Measurements from ENCODE around the gene MCM7. TPM values are rescaled to one million over a fixed set of nuclear protein-coding genes. Genes with fewer than 3 reads are reported as not detected.
"Not testable (repeated sequence)": the region's sequence is repeated elsewhere in the genome, so short reads cannot be mapped to it uniquely, and the experiment has no call there.

Gene MCM7
- total and polyA plus RNA-seq, 5 experiments from 2014 or later: 28.7 to 161 (median 46.6) TPM

- H3K36me3 Mint-ChIP-seq: no peaks in the 10 kb centered on the region
- POLR2A ChIA-PET: interaction anchor here (0.6 to 15.9 kb wide), 9 partner anchors 11 to 298 kb away, joined by 3 to 252 read pairs (median 5); partner anchors contain the start of genes AP4M1, CNPY4, GPC2 and MCM7
- peak overlapping the region in 2 of 10 donors; percentile 4 to 22 for H3K27ac Mint-ChIP-seq
- peak overlapping the region in 4 of 10 donors; percentile 8 to 31 (median 17) for H3K4me3 Mint-ChIP-seq
- no peak for ATAC-seq
- H3K9me3 Mint-ChIP-seq: no peaks in the 10 kb centered on the region
- H3K27me3 Mint-ChIP-seq: no peaks in the 10 kb centered on the region
- H3K4me1 Mint-ChIP-seq: peaks cover 14 to 35% (median 34%) of the 10 kb centered on the region in 4 donors
- DNase-seq: peak; percentile 70 to 89 (median 82)
These were observed 29.6 kb upstream of the MCM7 start for GRCh38 chr7:100130608-100131453.

- H3K4me1 Mint-ChIP-seq: peaks cover 14 to 41% (median 39%) of the 10 kb centered on the region in 4 donors
- DNase-seq, H3K36me3 Mint-ChIP-seq, H3K27ac Mint-ChIP-seq, H3K27me3 Mint-ChIP-seq, H3K9me3 Mint-ChIP-seq, H3K4me3 Mint-ChIP-seq, ATAC-seq: not testable (repeated sequence)
- POLR2A ChIA-PET: interaction anchor here (0.6 to 15.9 kb wide), 8 partner anchors 10 to 136 kb away, joined by 3 to 252 read pairs (median 7); partner anchors contain the start of genes AP4M1, CNPY4, GPC2 and LAMTOR4
These were observed 29.0 kb upstream of the MCM7 start for GRCh38 chr7:100130220-100130607.

GRCh38 chr7:100128637-100128963, 27.4 kb upstream of the MCM7 start:
- H3K27ac Mint-ChIP-seq: peak overlapping the region in 7 of 10 donors; percentile 7 to 88 (median 82)
- DNase-seq (no peak), ATAC-seq (no peak)
- peaks cover 19 to 53% (median 50%) of the 10 kb centered on the region in 4 donors for H3K4me1 Mint-ChIP-seq
- no peaks in the 10 kb centered on the region for H3K36me3 Mint-ChIP-seq
- POLR2A ChIA-PET: interaction anchor here (0.6 to 15.9 kb wide), 14 partner anchors 8 to 302 kb away, joined by 3 to 252 read pairs (median 3); partner anchors contain the start of genes AP4M1, COPS6, GPC2 and LAMTOR4
- no peaks in the 10 kb centered on the region for H3K27me3 Mint-ChIP-seq
- H3K4me3 Mint-ChIP-seq: peak overlapping the region; percentile 73 to 99 (median 83)
- H3K9me3 Mint-ChIP-seq: no peaks in the 10 kb centered on the region

- peak; percentile 9 to 11 for ATAC-seq
- DNase-seq: peak in 4 of 10 donors; percentile 11 to 38 (median 32)
- peaks cover 0 to 2% (median 0%) of the 10 kb centered on the region in 3 donors for H3K36me3 Mint-ChIP-seq
- no peaks in the 10 kb centered on the region for H3K27me3 Mint-ChIP-seq
- H3K9me3 Mint-ChIP-seq: no peaks in the 10 kb centered on the region
- peak overlapping the region in 9 of 10 donors; percentile 50 to 90 (median 85) for H3K27ac Mint-ChIP-seq
- H3K4me1 Mint-ChIP-seq: peaks cover 19 to 52% (median 50%) of the 10 kb centered on the region in 4 donors
- POLR2A ChIA-PET: interaction anchor here (0.6 to 15.9 kb wide), 14 partner anchors 8 to 302 kb away, joined by 3 to 252 read pairs (median 4); partner anchors contain the start of genes AP4M1, COPS6, GPC2 and LAMTOR4
- H3K4me3 Mint-ChIP-seq: peak overlapping the region; percentile 73 to 99 (median 83)
These were observed 26.9 kb upstream of the MCM7 start for GRCh38 chr7:100127866-100128636.

GRCh38 chr7:100126931-100127865, 26.0 kb upstream of the MCM7 start, which contains the start of gene MBLAC1:
TSS of gene MBLAC1 (plus strand) at chr7:100126967. CDS start at chr7:100127396, 429 bp downstream.
- no peaks in the 10 kb centered on the region for H3K9me3 Mint-ChIP-seq
- ATAC-seq (peak; percentile 75 to 77), DNase-seq (peak; percentile 84 to 98 (median 91))
- peaks cover 0 to 5% (median 0%) of the 10 kb centered on the region in 3 donors for H3K36me3 Mint-ChIP-seq
- H3K27me3 Mint-ChIP-seq: no peaks in the 10 kb centered on the region
- H3K4me1 Mint-ChIP-seq: peaks cover 14 to 49% (median 45%) of the 10 kb centered on the region in 4 donors
- POLR2A ChIA-PET: interaction anchor here (0.6 to 15.9 kb wide), 31 partner anchors 7 to 310 kb away, joined by 3 to 252 read pairs (median 5); partner anchors contain the start of genes AP4M1, COPS6, GAL3ST4 and GPC2
- H3K4me3 Mint-ChIP-seq: peak within 1 kb of the TSS; percentile 97 to 100 (median 99)
- H3K27ac Mint-ChIP-seq: peak within 1 kb of the TSS; percentile 99 to 100 (median 100)

- Mint-ChIP-seq H3K4me3 (peak overlapping the region; percentile 97 to 100 (median 99)), H3K4me1 (peaks cover 13 to 50% (median 44%) of the 10 kb centered on the region in 4 donors), H3K9me3 (no peaks in the 10 kb centered on the region), H3K36me3 (peaks cover 0 to 5% (median 0%) of the 10 kb centered on the region in 3 donors), H3K27me3 (no peaks in the 10 kb centered on the region), H3K27ac (peak overlapping the region; percentile 99 to 100 (median 100))
- peak in 1 of 2 donors; percentile 1 for ATAC-seq
- POLR2A ChIA-PET: interaction anchor here (0.6 to 15.9 kb wide), 29 partner anchors 8 to 311 kb away, joined by 3 to 252 read pairs (median 4); partner anchors contain the start of genes AP4M1, COPS6, GAL3ST4 and GPC2
- peak in 1 of 10 donors; percentile 6 for DNase-seq
These were observed 25.2 kb upstream of the MCM7 start for GRCh38 chr7:100126239-100126930.

- no peak for ATAC-seq
- POLR2A ChIA-PET: interaction anchor here (0.6 to 15.9 kb wide), 12 partner anchors 10 to 304 kb away, joined by 3 to 252 read pairs (median 4); partner anchors contain the start of genes AP4M1, COPS6, LAMTOR4 and MCM7
- Mint-ChIP-seq H3K27me3 (no peaks in the 10 kb centered on the region), H3K4me3 (peak overlapping the region in 9 of 10 donors; percentile 43 to 99 (median 98)), H3K9me3 (no peaks in the 10 kb centered on the region), H3K4me1 (peaks cover 19 to 58% (median 48%) of the 10 kb centered on the region in 4 donors), H3K27ac (peak overlapping the region in 9 of 10 donors; percentile 30 to 100 (median 74)), H3K36me3 (peaks cover 0 to 5% (median 0%) of the 10 kb centered on the region in 3 donors)
- no peak for DNase-seq
These were observed 23.4 kb upstream of the MCM7 start for GRCh38 chr7:100124301-100125230.

GRCh38 chr7:100122568-100122967, 21.4 kb upstream of the MCM7 start:
- H3K27me3 Mint-ChIP-seq: no peaks in the 10 kb centered on the region
- DNase-seq (no peak), ATAC-seq (no peak)
- peaks cover 17 to 63% (median 50%) of the 10 kb centered on the region in 4 donors for H3K4me1 Mint-ChIP-seq
- peaks cover 0 to 5% (median 0%) of the 10 kb centered on the region in 3 donors for H3K36me3 Mint-ChIP-seq
- peak overlapping the region in 6 of 10 donors; percentile 25 to 79 (median 74) for H3K27ac Mint-ChIP-seq
- H3K4me3 Mint-ChIP-seq: peak overlapping the region in 2 of 10 donors; percentile 19 to 67
- POLR2A ChIA-PET: interaction anchor here (0.6 to 15.9 kb wide), 3 partner anchors 12 to 98 kb away, joined by 4 to 252 read pairs (median 4); partner anchors contain the start of genes AP4M1 and MCM7
- no peaks in the 10 kb centered on the region for H3K9me3 Mint-ChIP-seq

- POLR2A ChIA-PET: interaction anchor here (0.6 to 15.9 kb wide), 2 partner anchors 20 to 99 kb away, joined by 4 to 252 read pairs; partner anchors contain the start of genes AP4M1 and MCM7
- Mint-ChIP-seq H3K27ac (peak overlapping the region in 7 of 10 donors; percentile 25 to 77 (median 65)), H3K36me3 (peaks cover 0 to 5% (median 0%) of the 10 kb centered on the region in 3 donors), H3K4me3 (peak overlapping the region in 2 of 10 donors; percentile 10 to 33), H3K9me3 (no peaks in the 10 kb centered on the region), H3K4me1 (peaks cover 17 to 63% (median 49%) of the 10 kb centered on the region in 4 donors), H3K27me3 (no peaks in the 10 kb centered on the region)
- no peak for ATAC-seq
- DNase-seq: no peak
These were observed 20.9 kb upstream of the MCM7 start for GRCh38 chr7:100122067-100122466.
